LoVo (cell line): ENCODE data around the gene CYP1A2.
A peak's percentile ranks its signal among the peaks of the same experiment; 100 is the strongest.

Experiments
- DNase-seq: peaks from one replicate; pipeline ENCODE4 v3.0.0-alpha.2; 2016; ENCODE audit warnings: low spot score

Gene CYP1A2

DNA sequence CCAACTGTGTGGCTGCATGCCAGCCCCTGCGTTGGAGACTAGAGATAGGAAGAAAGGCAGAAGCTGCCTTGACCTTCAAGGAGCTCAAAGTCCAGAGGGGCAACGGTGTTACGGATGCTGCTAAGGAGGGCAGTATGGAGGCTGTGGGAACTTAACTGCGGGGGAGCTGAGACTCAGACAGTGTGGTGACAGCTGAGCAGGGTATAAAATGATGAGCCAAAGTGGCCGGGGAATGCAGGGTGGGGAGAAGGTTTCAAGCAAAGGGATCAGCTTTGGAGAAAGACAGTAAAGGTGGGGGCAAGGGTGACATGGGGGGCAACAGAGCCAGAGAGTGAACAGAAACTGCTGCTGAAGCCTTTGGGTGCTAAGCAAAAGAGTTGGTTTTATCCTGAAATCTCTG lies 6.2 kb upstream of the CYP1A2 start:
- no peak for DNase-seq

GRCh38 chr15:74746389-74746788 lies 2.3 kb upstream of the CYP1A2 start:
- DNase-seq: no peak

- DNase-seq: no peak
These were observed 1.2 kb downstream of the CYP1A2 start for GRCh38 chr15:74749832-74750231.

DNA sequence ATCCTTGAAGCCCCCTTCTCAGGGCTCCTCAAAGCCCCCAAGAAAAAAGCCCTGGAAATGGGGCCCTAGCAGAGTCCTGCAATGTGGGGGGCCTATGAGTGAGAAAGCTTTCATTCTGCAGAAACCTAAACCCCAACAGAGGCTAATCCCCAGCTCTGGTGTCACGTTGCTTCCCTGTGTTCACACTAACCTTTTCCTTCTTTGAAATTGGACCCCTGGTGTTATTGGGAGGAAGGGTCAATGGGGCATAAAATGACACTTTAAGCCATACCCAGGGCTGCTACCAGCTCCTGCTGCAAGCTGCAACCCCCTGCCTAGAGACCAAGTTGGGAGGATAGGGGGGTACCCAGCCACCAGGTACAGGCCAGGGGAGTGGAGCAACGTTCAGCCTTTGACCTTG lies 2.1 kb downstream of the CYP1A2 start:
- DNase-seq: no peak

DNA sequence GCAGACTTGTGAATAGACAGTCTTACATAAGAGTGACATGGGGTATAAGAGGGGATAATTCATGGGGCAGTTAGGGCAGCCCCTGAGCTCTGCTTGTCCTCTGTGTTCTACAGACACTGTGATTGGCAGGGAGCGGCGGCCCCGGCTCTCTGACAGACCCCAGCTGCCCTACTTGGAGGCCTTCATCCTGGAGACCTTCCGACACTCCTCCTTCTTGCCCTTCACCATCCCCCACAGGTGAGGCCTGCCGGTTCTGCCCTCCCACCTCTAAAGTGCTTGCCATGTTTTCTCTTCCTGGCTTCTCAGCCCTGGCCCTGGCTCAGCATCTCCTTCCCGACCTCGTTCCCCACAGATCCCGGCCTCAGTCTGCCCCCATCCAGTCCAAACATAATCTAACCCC lies 3.4 kb downstream of the CYP1A2 start:
- no peak for DNase-seq

- DNase-seq: no peak
These were observed 3.9 kb downstream of the CYP1A2 start for GRCh38 chr15:74752531-74752930.

DNA sequence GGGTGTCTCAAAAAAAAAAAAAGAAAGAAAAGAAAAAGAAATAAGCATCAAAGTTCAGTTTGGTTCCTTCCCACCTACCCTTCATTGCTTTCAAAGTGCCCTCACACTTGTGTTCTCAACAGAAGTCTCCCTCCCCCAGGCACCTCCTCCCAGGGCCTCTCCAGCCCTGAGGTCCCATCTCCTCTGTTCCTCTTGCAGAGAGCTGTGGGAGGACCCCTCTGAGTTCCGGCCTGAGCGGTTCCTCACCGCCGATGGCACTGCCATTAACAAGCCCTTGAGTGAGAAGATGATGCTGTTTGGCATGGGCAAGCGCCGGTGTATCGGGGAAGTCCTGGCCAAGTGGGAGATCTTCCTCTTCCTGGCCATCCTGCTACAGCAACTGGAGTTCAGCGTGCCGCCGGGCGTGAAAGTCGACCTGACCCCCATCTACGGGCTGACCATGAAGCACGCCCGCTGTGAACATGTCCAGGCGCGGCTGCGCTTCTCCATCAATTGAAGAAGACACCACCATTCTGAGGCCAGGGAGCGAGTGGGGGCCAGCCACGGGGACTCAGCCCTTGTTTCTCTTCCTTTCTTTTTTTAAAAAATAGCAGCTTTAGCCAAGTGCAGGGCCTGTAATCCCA lies 6.1 kb downstream of the CYP1A2 start:
- no peak for DNase-seq

DNA sequence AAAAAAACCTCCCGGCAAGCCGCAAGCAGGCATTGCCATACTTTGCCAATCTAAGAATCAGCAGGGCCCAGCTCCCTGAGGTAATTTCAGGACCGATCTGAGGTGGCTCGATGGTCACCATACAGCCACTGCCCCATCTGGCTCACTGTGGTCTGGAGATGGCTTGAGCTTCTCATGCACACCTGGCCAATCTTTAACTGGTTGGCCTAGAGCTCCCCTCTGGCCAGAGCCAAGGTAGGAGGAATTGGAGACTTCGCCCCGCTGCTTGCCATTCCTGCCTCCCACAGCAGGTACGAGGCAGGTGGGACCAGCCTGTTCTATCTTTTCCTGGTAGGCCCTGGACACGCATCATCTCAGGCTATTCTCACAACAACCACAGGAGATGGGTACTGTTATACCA lies 10.1 kb downstream of the CYP1A2 start:
- no peak for DNase-seq

DNA sequence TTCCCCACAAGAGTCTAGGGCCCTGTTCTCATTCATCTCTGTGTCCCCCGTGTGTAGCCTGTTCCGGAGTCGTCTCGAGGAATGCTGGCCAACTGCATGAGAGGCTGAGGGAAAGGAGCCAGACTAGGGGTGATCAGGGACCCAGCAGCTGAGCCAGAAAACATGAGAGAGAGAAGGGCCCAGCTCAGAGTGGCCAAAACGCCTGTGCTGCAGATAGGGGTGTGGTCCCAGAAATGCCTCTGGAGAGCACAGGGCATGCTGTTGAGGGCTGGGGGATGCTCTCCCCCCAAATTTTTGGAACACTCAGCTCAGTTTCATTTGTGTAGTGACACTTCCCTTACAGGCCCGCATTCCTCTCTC lies 14.1 kb downstream of the CYP1A2 start:
- no peak for DNase-seq

- DNase-seq: no peak
These were observed 14.8 kb downstream of the CYP1A2 start for GRCh38 chr15:74763416-74763815.

GRCh38 chr15:74767167-74768098 lies 18.8 kb downstream of the CYP1A2 start:
- DNase-seq: no peak

DNA sequence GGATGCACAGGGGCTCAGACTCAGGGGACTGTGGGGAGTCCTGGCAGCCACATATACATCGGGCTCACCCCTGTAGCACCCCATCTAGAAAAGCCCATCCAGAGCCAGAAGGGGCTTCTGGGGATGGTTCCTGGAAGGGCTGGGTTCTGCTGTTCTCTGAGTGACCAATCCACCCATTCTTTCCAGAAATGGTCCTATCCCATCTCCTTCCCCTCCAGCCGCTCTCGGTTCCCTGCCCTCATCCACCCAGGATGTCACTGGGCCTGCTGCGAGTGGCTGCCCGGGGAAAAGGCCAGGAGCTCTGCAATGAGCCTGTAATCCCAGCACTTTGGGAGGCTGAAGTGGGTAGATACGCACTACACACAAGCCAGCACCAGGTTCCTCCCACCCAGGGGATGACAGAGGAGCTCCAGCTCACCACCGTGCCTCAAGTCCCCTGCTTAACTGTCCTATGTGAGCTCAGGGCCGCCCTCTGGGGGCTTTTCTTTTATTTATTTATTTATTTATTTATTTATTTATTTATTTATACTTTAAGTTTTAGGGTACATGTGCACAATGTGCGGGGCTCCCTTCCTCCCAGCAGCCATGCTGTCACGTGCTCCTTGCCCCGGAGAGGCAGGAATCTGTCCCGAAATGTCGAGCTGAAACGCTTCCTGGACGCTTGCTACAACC lies 19.6 kb downstream of the CYP1A2 start:
- DNase-seq: no peak

DNA sequence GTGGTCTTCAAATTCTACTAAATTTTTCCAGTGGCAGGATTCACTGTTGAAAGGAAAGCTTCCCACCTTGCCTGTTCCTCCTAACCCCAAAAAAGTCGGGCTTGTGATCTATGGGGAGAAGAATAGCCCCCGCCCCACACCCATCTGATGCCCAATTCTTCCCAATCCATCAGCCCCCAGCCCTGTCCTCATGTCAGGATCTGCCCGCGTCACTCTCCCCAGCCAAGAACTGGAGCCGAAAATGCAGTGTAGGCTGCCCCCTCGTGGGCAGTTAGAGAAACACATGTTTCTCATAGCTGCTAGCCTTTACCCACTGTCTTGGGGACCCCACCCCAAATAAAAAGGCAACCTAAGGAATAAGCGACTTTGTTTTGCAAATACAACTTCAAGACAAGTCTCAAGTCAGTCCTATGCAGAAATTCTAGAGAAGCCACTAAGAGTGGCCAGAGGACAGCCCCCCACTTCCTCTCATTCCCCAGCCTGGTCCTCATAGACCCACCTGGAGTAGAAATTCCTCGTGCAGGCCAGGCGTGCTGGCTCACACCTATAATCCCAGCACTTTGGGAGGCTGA lies 20.2 kb downstream of the CYP1A2 start:
- DNase-seq: peak; percentile 75

DNA sequence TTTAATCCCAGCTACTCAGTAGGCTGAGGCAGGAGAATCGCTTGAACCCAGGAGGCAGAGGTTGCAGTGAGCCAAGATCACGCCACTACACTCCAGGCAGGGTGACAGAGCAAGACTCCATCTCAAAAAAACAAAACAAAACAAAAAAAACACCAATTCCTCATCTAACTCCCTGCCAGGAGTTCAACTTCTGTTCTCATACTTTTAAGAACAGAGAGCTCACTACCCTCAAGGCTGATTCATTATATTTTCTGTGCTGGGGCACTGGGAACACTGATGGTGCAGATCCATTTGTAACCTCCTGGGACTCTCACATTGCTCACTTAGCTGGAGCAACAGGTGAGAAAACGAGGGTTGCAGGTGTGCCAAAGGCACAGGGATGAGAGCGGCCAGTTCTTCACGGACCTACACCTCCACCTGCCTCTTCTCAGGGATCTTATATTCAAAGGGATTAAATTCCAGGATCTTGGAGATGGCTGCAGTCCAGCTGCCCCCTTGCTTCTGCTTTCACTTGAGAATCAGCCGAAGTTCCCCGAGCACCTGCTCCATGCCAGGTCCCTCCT lies 20.9 kb downstream of the CYP1A2 start:
- no peak for DNase-seq

- DNase-seq: no peak
These were observed 21.7 kb downstream of the CYP1A2 start for GRCh38 chr15:74770211-74770903.

- DNase-seq: no peak
These were observed 24.7 kb downstream of the CYP1A2 start for GRCh38 chr15:74773329-74773728.

DNA sequence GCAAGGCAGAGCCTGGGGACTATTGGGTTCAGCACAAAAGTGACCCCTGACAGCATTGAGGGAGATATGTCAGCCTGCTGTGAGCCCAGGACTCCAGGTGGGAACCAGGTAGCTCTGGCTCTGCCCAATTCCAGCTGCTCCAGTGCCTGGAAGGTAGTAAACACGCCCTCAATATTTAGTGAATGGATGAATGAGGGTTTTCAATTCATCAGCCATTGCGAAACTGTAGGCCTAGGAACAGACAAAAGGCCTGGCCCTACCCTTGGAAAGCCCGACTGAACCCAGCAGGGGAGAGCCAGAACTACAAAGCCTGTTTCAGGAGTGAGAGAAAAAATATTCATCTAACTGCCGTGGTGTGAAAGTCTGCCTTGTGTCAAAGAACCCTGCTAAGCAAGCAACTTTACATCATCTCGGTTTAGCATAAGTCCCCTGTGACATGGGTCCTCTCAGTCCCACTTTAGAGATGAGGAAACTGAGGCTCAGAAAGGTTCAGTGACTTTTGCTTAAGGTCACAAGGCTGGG lies 25.1 kb downstream of the CYP1A2 start:
- no peak for DNase-seq

GRCh38 chr15:74775132-74775562 lies 26.5 kb downstream of the CYP1A2 start:
- DNase-seq: no peak

GRCh38 chr15:74775894-74776293 lies 27.2 kb downstream of the CYP1A2 start:
- no peak for DNase-seq

DNA sequence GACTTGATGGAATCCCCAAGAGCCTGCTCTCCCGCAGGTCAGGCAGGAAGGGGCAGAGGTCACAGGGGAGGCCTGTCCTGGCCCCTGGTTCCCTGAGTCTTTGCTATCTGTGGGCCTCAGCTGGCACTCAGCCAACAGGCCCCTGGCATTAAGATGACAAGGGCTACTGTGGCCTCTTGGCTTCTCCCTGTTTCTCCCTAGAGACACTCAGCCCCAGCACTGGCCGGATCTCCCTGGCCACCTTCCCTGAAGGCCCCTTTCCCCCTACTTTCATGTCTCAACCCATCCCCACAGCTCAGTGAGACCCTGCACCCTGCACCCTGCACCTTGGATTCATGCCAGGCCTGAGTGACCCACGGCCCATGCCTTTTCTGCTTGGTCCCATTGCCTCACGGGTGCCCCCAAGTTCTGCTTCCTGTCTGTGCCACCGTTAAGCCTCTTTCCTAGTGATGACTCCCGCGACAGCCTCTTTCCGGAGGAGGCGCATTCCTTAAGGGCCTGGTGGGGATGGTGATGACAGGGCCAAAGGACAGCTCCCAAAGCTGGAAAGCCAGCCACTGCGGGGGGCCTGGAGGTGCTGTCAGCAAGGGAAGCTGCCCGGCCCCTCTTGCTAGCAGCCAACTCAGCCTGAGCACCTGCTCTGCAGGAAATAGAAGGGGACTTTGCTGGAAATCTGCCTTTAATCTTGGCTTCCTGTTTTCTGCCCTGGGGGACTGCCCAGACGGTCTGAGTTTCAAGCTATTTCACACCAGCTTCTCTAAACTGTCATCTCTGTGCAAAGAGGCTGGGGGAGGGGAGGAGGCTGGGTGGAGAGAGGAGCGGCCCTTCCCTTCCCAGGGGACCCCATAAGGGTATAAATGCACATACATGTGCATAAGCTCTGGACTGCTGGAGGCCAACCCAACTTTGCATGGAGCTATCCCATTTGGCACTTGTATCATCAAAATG lies 28.4 kb downstream of the CYP1A2 start:
- no peak for DNase-seq
